Hematopoietic multipotent progenitor cell (in vitro differentiated cells): ENCODE data around the gene NUP35. TPM values are rescaled to one million over a fixed set of nuclear protein-coding genes. Genes with fewer than 3 reads are reported as not detected.

Experiments used
- DNase-seq, 3 donors: peaks; one replicate each; pipeline ENCODE4 v3.0.0-alpha.2; 2011 to 2015; ENCODE audit warnings: low read depth in 2 of 3, low spot score in 2 of 3
- total RNA-seq: library from RNA; depleted of rRNA; stranded (reverse); fragments of >200 nt; gene quantifications from one replicate; pipeline ENCODE4 v1.2.3, GENCODE V29; 2012

The NUP35 gene, protein sequence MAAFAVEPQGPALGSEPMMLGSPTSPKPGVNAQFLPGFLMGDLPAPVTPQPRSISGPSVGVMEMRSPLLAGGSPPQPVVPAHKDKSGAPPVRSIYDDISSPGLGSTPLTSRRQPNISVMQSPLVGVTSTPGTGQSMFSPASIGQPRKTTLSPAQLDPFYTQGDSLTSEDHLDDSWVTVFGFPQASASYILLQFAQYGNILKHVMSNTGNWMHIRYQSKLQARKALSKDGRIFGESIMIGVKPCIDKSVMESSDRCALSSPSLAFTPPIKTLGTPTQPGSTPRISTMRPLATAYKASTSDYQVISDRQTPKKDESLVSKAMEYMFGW
- 12.1 TPM for total RNA-seq

DNA sequence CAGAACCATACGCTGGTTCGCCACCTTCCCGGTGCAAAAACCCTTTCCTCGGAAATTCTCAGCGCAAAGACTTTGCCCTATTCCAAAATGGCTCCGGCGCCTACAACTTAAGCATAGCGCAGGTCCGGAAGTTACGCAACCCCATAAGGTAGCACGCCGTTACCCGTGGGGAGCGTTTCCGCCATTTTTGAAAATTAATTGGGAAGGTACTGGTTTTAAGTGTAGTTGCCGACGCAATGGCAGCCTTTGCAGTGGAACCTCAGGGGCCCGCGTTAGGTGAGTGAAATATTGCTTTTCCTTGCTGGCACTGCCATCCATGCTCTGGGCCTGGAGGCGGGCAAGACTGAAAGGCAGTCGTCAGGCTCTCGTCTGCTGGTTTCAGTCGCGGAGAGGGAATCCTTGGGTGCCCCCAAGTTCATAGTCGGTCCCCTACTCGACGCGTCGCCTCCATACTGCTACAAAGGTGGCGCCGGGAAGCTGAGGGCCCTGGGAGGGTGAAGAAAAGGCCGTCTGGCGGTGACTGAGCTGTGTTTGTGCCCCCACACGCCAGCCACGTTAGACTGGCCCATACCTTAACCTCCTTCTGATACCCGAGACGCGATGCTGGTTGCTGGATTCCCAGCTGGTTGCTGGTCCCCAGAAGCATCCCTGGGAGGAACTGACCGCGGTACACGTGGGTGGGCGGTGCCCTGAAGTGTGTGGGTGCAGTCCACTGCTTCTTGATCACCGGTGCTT, at the start of gene NUP35:
Gene NUP35, plus strand, starts transcription at position 222 of the 735 bp plus-strand sequence. Its CDS starts 15 bp downstream, at position 237.
- peak; percentile 73 to 92 (median 85) for DNase-seq

DNA sequence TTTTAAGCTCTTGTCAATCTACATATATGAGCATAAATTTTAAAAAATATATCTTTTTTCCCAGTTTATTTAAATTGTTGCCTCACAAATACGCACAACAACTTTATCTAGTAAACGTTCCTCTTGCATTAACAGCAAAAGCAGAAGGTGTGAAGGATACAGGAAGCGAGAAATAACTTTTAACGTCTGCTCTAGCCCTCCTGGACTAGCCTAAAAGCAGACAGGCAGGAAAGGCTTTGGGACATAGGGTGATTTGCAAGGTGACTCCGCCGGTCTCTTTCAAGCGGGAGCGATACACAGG, 46.1 kb upstream of the NUP35 start:
- no peak for DNase-seq

DNA sequence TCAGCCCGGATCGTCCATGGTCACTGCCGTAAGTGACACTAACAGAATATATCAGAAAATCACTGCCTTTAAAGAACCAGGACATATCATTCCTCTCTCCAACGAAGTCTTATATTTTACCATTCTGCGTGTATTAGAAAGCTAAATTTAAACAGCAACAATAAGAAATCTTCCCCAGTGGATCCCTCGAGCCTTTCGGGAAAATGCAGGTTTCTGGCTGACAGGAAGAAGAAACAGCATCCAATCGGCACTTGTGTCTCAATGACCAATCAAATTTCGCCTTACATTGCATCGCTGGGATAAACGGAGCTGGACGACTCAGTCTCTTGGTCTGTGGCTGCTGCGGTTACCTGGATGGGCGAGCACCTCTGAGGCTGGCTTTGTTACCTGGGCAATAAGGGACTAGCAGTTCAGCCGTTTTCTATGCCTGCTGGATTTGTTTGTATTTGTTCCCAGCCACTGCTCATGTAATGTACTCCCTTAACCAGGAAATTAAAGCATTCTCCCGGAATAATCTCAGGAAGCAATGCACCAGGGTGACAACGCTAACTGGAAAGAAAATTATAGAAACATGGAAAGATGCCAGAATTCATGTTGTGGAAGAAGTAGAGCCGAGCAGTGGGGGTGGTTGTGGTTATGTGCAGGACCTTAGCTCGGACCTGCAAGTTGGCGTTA, 45.6 kb upstream of the NUP35 start, which contains the start of gene DUSP19:
Gene DUSP19, plus strand, starts transcription at position 284 of the 675 bp plus-strand sequence. Its CDS starts 187 bp downstream, at position 471.
- peak; percentile 69 to 88 (median 81) for DNase-seq

DNA sequence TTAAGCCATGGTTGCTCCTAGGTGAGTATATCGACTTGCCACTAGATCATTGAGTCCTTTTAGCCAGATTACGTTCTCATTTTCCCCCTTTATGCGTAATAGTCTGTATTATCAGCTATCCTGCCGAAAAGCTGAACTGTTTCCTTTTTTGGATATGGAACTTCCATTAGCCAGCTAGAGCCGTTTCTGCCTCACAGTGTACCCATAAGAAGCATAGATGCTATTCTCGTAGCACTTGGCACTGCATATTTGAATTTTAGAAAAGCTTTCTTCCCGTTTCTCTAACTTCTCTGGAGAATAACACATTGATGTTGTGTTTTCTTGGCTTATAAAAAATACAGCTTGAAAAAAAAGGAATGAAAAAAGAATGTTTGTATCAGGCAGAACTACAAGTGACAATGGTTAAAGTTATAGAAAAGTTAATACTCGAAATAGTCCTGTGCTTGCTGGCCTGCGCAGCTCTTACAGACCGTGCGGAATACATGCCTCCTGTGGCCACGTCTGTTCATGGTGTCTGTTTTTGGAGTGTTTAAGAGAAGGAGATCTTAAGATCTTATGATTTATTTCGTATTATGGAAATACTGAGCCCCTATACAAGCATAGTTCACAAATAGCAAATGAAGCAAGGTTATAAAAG, 45.0 kb upstream of the NUP35 start:
- DNase-seq: peak in 2 of 3 donors; percentile 10 to 43

DNA sequence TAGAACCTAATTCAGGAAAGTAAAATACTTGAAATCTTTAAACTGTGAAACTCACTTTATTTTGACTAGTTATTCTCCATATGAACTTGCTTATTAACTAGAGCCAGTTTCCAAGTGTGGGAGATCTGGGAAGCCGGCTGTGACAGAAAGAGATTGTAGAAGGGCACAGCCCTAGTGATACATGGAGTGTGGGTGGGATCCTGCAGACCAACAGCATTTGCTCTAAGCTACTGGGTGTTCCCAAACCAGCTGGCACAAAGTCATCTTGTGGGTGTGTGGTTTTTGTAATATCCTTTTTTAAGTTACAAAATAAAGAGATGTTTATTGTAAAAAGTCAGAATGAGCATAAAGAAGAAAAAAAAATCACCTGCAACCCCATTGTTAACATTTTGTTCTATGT, 42.3 kb upstream of the NUP35 start:
- DNase-seq: peak in 1 of 3 donors; percentile 2

DNA sequence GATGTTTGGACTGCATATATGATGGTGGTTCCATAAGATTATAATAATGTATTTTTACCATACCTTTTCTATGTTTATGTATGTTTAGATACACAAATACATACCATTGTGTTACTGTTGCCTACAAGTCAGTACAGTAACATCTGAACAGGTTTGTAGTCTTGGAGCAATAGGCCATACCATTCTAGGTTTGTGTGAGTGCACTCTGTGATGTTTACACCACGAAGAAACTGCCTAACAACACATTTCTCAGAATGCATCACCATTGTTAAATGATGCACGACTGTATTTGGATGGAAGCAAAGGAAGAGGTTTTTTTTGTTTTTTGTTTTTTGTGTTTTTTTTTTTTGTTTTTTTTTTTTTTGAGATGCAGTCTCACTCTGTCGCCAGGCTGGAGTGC, 36.2 kb upstream of the NUP35 start:
- no peak for DNase-seq

DNA sequence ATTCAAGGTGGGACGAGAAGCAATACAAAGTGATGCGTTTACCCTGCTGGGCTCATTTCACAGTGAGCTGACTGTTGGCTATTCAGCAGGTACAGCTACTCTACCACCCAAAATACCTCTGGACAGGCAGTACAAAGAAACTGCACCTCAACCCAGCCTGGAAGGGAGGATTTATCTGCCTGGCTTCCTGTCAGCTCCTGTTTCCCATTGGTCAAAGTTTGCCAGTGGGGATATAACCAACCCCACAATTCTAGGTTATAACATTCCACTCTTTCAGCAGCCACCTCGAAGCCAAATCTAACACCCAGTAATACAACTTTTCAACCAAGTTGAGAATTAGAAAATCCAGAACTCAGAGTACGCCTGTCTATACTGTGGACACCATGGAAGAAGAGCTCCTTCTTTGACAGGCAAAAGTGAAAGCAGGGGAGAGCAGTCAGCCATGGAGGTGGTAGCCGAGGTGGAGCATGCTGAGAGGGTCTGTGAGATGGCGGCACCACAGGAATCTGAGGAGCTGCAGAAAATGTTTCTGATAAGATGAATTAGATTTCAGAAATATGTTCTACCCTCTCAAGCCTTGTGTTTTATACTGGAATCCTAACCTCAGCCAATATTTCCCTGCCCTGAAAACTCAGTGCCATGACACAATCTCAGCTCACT, 34.9 kb upstream of the NUP35 start:
- DNase-seq: no peak

DNA sequence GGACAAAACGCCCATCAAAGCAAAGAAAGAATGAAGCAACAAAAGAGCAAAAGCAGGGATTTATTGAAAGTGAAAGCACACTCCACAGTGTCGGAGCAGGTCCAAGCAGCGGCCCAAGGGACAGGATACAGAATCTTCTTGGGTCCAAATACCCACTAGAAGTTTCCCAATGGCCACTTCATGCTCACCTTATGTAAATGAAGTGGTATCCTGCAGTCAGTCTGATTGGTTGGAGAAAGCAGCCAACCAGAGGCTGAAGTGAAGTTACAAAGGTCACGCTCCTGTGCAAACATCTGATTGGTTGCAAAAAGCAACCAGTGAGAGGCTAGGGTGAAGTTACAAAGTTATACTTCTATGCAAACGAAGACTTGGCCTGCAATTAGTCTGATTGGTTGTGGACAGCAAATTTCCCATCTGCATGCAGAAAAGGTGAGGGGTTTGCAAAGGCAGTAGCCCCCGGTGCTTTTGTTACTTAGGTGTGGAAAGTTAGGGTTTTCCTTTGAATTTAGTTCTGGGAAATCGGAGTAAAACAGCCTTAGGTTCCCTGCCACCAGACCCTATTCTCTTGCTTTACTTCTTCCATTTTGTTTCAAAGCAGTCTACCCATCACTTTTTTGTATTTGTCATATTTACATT, 32.8 kb upstream of the NUP35 start:
- DNase-seq: no peak

DNA sequence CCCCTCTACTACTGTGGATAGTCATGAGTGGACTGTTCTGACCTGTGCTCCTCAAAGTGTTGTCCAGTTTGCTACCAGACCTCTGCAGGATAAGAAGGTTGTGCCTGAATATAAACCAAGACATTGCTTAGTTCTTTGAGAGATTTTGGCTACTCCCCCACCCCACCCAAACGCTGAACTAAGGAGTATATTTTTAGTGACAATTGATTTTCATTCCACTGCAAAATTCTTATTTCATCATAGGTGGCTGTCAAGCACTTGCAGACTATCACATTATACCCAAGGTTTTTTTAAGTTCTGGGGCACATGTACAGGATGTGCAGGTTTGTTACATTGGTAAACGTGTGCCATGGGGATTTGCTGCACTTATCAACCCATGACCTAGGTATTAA, 32.3 kb upstream of the NUP35 start:
- DNase-seq: no peak

DNA sequence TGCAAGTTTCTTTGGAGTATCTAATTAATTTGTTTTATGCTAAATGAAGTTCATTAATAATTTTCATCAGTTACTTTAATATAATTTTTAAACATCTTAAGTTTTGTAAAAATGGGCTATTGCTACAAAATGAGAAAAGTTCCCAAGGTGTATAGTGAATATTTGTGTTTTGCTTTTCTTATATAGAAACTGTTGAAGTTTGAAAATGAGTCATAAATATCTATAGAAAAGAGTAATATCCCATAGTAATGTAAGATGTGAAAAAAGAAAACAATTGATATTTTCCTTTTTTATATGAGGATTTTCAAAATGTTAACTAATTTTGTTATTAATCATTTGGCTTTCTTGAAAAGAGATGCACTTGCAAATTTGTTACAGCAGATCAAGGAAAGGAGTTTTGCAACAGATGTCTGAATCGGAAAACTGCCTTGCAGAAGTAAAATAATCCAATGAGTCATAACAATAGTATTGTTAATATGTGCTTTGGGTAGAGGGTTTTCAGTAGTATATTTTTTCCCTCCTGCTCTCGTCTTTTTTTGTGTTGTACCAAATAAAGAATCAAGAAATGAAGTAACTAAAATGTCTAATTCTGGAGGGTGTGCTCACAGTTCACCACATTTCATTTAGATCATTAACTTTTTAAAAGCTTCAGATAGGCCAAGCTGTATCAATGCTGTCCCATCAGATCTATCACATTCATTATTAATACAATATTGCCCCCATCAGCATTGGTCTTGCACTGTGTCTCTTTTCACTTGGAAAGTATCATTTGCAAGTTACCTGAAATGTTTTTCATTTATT, 30.2 kb upstream of the NUP35 start:
- DNase-seq: no peak

DNA sequence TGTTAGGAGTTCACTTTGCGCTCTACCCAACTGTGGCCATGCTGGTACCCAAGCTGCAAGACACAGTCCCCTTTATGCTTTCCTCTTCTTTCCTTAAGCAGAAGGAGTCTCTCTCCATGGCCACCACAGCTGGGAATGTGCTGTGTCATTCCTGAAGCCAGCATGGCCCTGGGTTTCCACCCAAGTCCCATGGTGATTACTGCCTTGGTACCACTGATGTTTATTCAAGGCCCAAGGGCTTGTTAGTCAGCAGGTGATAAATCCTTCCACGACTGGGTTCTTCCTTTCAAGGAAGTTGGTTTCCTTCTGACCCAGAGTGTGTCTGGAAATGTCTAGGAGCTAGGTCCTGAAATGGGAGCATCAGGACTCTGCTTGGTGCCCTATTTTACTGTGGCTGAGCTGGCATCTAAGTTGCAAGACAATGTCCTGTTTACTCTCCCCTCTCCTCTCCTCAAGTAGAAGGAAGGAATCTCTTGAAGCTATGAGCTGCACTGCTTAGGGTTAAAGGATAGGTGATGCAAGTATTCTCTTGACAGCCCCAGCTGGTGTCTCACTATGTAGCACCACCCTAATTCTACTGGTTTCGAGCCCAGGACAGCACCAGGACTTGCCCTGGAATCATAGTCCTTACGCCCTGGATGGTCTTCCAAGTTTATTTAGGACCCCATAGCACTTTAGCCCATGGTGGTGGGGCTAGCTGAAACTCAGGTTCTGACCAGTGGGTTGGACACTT, 18.7 kb upstream of the NUP35 start:
- DNase-seq: no peak

DNA sequence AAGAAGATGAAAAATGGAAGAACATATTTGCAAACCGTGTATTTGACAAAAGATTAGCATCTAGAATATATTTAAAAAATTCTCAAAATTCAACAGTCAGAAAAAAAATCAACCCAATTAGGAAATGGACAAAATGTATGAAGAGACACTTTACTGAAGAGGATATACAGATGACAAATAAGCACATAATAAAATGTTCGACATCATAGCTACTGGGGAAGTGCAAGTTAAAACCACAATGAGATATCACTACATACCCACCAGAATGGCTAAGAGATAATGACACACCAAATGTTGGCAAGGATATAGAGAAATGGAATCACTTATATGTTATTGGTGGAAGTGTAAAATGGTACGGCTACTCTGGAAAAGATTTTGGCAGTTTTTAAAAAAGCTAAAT, 11.7 kb upstream of the NUP35 start:
- DNase-seq: peak in 2 of 3 donors; percentile 20 to 27

DNA sequence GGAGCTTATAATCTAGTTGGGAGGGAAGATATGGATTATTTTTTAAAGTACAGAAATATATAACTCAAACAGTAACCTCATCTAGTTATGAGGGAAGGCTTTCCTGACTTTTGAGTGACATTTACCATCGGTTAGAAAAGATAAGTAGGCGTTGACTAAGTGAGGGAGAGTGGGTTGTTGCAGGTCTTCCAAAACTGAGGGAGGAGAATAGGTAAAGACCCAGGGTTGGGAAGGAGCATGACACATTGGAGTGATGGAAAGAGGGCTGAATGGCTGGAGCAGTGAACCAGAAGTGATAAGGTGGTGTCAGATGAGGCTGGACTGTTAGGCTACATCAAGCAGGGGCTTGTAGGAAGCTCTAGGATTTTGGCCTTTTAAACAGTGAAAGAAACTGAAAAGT, 10.6 kb upstream of the NUP35 start:
- no peak for DNase-seq

DNA sequence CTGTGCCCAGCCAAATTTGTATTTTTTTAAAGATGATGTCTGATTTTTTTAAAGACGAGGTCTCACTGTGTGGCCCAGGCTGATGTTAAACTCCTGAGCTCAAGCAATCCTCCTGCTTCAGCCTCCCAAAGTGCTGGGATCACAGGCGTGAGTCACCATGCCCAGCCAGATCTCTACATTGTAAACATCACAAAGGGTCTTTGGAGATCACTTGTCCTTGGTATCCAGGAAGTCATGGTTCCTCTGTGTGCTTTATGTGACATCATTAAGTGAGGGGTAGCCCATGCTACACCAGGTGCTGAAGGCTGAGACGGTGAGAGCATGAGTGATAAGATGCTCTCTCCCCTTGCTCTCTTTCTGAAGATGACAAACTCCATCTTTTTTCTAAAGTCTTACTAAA, 7.0 kb upstream of the NUP35 start:
- no peak for DNase-seq

DNA sequence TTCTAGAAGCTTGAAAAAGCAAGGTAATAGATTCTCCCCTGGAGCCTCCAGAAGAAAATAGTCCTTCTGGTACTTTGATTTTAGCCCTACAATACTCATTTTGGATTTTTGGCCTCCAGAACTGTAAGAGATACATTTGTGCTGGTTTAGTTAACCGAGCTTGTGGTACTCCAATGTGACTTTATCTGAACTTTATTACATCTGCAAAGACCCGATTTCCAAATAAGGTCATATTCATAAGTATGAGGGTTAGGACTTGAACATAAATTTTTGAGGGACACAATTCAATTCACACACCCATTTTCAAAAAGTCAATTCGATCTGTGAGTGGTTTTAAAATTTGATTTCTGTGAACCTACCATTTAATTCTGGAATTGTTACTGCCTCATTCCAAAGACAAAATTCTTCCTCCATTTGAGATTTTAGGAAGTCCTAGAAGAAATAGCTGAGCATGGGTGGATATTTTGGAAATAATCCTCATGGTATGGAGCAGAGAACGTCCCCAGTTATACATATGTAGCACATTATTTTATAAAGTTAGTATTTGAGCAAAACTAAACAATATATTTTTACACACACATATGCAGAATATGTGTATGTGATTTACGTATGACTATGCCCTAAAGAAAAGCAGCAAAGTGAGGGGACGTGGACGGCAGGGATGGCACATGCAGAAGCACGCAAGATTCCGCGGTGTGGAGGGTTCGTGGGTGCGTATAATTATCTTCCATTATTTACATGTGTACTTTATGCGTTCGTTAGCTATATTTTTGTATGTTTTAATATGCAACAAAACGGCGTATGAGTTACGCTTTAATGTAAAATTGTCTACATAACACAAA, 905 bp upstream of the NUP35 start:
- no peak for DNase-seq

DNA sequence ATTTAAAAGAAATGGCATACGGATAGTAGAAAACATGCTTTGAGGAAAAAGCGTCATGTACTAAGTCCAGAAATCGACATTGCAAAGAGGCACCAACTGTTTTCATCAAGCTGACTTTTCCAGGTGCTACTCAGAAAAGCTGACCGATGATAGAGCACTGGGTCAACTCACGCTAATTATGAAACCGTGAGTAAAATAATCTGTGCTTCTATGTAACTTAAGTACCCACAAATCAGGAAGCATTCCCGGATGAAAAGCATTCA, 353 bp upstream of the NUP35 start:
- no peak for DNase-seq

DNA sequence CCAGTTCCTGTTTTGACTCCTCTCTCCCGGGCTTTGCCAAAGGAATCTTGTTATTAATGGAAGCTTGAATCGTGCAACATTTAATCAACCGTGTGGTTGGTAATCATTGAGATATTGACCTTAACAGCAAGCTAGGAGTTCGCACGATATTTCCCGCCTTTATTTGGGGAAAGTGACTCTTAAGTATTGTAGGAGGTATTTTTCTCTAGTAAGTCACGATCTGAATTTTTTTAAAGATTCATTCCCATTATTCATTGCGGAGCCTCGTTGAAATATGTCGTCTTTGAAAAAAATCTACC, 663 bp downstream of the NUP35 start:
- no peak for DNase-seq

DNA sequence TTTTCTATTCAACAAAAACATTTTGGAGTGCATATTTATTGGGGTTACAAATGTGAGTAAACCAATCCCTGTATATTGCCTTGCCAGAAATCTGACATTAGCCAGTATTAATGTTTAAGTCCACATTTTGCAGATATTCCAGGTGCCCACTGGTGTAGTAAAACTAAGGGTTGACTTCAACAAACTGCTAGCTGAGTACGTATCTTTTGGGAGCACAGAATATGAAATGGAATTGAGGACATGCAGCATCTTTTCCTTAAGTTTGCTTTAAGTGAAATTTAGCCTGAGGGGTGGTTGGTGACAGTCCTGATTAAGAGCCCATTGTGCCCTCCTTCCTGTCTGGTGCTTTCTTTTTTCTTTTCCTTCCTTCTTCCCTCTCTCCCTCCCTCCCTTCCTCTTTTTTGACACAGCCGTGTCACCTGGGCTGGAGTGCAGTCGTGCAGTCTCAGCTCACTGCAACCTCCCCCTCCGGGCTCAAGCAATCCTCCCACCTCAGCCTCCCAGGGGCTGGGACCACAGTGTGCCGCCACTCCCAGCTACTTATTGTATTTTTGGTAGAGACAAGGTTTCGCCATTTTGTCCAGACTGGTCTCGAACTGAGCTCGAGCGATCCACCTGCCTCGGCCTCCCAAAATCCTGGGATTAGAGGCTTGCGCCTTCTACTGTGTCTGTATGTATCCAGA, 1.6 kb downstream of the NUP35 start:
- no peak for DNase-seq
